Natural killer cell (primary cell): Measurements from ENCODE around the gene FHIT. TPM values are rescaled to one million over a fixed set of nuclear protein-coding genes. Genes with fewer than 3 reads are reported as not detected.
"Not testable (repeated sequence)": the region's sequence is repeated elsewhere in the genome, so short reads cannot be mapped to it uniquely, and the experiment has no call there.

Source experiments
- ATAC-seq, 3 donors: fragments of 150-1000 bp in 2 of 3; fragments of 200-7000 bp in 1 of 3; cut with Tn5 transposase; 1 replicate in 1 of 3; 2 replicates in 2 of 3; pipeline ENCODE4 v1.10.0; 2021; ENCODE audit warnings: mild to moderate bottlenecking in 2 of 3, moderate library complexity in 2 of 3
- DNase-seq, 2 donors: peaks; one replicate each; pipeline versions ENCODE4 v3.0.0 to v3.0.0-alpha.2; 2013 to 2021; ENCODE audit warnings: mixed read lengths in 1 of 2
- H3K27ac ChIP-seq: one replicate; pipeline ENCODE4 v1.5.1; 2013; ENCODE audit warnings: mild to moderate bottlenecking, low read length
- H3K27me3 ChIP-seq: one replicate; pipeline ENCODE4 v1.6.1; 2013; ENCODE audit warnings: low read length; ENCODE audit not compliant: control insufficient read depth, insufficient read depth
- H3K36me3 ChIP-seq: one replicate; pipeline ENCODE4 v1.6.1; 2013; ENCODE audit warnings: low read length; ENCODE audit not compliant: control insufficient read depth, insufficient read depth
- H3K4me1 ChIP-seq: one replicate; pipeline ENCODE4 v1.6.1; 2013; ENCODE audit warnings: low read length; ENCODE audit not compliant: control insufficient read depth, insufficient read depth
- H3K4me3 ChIP-seq: one replicate; pipeline ENCODE4 v1.5.1; 2013; ENCODE audit warnings: low read length
- H3K9me3 ChIP-seq: one replicate; pipeline ENCODE4 v1.6.1; 2013; ENCODE audit warnings: low read length; ENCODE audit not compliant: control insufficient read depth, insufficient read depth
- H3K27ac Mint-ChIP-seq, 2 donors: one replicate each; pipeline ENCODE4 v1.8.0; 2022; ENCODE audit warnings: mild to moderate bottlenecking in 2 of 2, mixed read lengths in 2 of 2, moderate library complexity in 1 of 2
- H3K27me3 Mint-ChIP-seq, 2 donors: one replicate each; pipeline ENCODE4 v1.8.0; 2022; ENCODE audit warnings: low read depth in 2 of 2, mixed read lengths in 2 of 2
- H3K36me3 Mint-ChIP-seq: one replicate; pipeline ENCODE4 v1.8.0; 2022; ENCODE audit warnings: mixed read lengths
- H3K4me1 Mint-ChIP-seq, 2 donors: one replicate each; pipeline ENCODE4 v1.8.0; 2022; ENCODE audit warnings: mixed read lengths in 2 of 2
- H3K4me3 Mint-ChIP-seq: one replicate; pipeline ENCODE4 v1.8.0; 2022; ENCODE audit warnings: mild to moderate bottlenecking, moderate library complexity, mixed read lengths
- H3K9me3 Mint-ChIP-seq, 2 donors: one replicate each; pipeline ENCODE4 v1.8.0; 2022; ENCODE audit warnings: mixed read lengths in 2 of 2
- CTCF ChIP-seq: fragments of 200-600 bp; IDR thresholded peaks from one replicate; pipeline ENCODE4 v1.8.0; 2022; ENCODE audit warnings: antibody characterized with exemption
- WGBS: methylation state at CpG from one replicate; pipeline ENCODE4 v1.1.7; 2013; ENCODE audit warnings: missing lambda C conversion rate; ENCODE audit not compliant: insufficient coverage; 5-methylcytosine and 5-hydroxymethylcytosine counted together
- intact Hi-C: fragments of 100-400 bp; cut with micrococcal nuclease; formaldehyde crosslinking; loops from one replicate; pipeline ENCODE4 v1.14.2; 2022
- total RNA-seq, 4 donors: library from RNA; stranded (reverse); fragments of 120-200 nt in 1 of 4; gene quantifications; one replicate each; pipeline versions ENCODE4 v1.2.3 to v1.2.4, GENCODE V29; 2013 to 2022

Gene FHIT
- total RNA-seq, 3 donors from 2014 or later (not counting 1 experiment from before 2014, with no cell fraction given), result 2.7 to 6.1 (median 3.3) TPM

- H3K27ac ChIP-seq, result no peak overlapping the region
- WGBS, result 40% methylated on average over 1 of the region's 1 CpG
- no peaks in the 10 kb centered on the region for H3K27me3 Mint-ChIP-seq
Measured at GRCh38 chr3:60898321-60898720, 352.9 kb downstream of the FHIT start.

GRCh38 chr3:60893946-60894345 lies 357.3 kb downstream of the FHIT start:
- Histone ChIP-seq H3K27me3 (no peaks in the 10 kb centered on the region), H3K36me3 (no peaks in the 10 kb centered on the region), H3K27ac (no peak overlapping the region), H3K9me3 (no peaks in the 10 kb centered on the region), H3K4me3 (no peak overlapping the region), H3K4me1 (no peaks in the 10 kb centered on the region)
- TF ChIP-seq CTCF, result no peak
- DNase-seq (no peak), ATAC-seq (no peak)
- Mint-ChIP-seq H3K4me1 (no peaks in the 10 kb centered on the region), H3K9me3 (peaks cover 1 to 6% of the 10 kb centered on the region in 2 donors), H3K36me3 (no peaks in the 10 kb centered on the region), H3K27me3 (no peaks in the 10 kb centered on the region), H3K4me3 (no peak overlapping the region), H3K27ac (no peak overlapping the region)
- WGBS, result 14% methylated on average over 2 of the region's 2 CpGs
- intact Hi-C loops, result no loop called here

More at GRCh38 chr3:60898321-60898720, 352.9 kb downstream of the FHIT start:
- no peaks in the 10 kb centered on the region for H3K4me1 Mint-ChIP-seq
- intact Hi-C loops, result no loop called here
- H3K4me3 ChIP-seq, result no peak overlapping the region
- peak in 1 of 3 donors; percentile 48 for ATAC-seq
- H3K36me3 Mint-ChIP-seq, result no peaks in the 10 kb centered on the region
- H3K27me3 ChIP-seq, result no peaks in the 10 kb centered on the region
- DNase-seq, result no peak
- H3K9me3 ChIP-seq, result no peaks in the 10 kb centered on the region
- H3K27ac Mint-ChIP-seq, result no peak overlapping the region
- H3K4me3 Mint-ChIP-seq, result no peak overlapping the region
- no peaks in the 10 kb centered on the region for H3K36me3 ChIP-seq
- TF ChIP-seq CTCF, result no peak
- no peaks in the 10 kb centered on the region for H3K4me1 ChIP-seq
- H3K9me3 Mint-ChIP-seq, result peaks cover 0 to 2% of the 10 kb centered on the region in 2 donors

GRCh38 chr3:60890226-60890625 lies 361.0 kb downstream of the FHIT start:
- no peak for TF ChIP-seq CTCF
- intact Hi-C loops, result no loop called here
- Histone ChIP-seq H3K27me3 (no peaks in the 10 kb centered on the region), H3K4me3 (no peak overlapping the region), H3K27ac (no peak overlapping the region), H3K4me1 (no peaks in the 10 kb centered on the region), H3K9me3 (no peaks in the 10 kb centered on the region), H3K36me3 (no peaks in the 10 kb centered on the region)
- DNase-seq (no peak), ATAC-seq (no peak)
- Mint-ChIP-seq H3K27me3 (no peaks in the 10 kb centered on the region), H3K27ac (no peak overlapping the region), H3K4me1 (no peaks in the 10 kb centered on the region), H3K36me3 (no peaks in the 10 kb centered on the region), H3K4me3 (no peak overlapping the region), H3K9me3 (peaks cover 3 to 6% of the 10 kb centered on the region in 2 donors)
- 89% methylated on average over 5 of the region's 5 CpGs for WGBS

GRCh38 chr3:60888952-60889351 lies 362.3 kb downstream of the FHIT start:
- intact Hi-C loops, H3K4me3 Mint-ChIP-seq, H3K4me1 Mint-ChIP-seq, H3K27ac ChIP-seq, H3K9me3 ChIP-seq, H3K4me3 ChIP-seq, H3K4me1 ChIP-seq, H3K36me3 ChIP-seq, H3K27me3 Mint-ChIP-seq, DNase-seq, H3K36me3 Mint-ChIP-seq, H3K9me3 Mint-ChIP-seq, H3K27ac Mint-ChIP-seq, ATAC-seq, H3K27me3 ChIP-seq: not testable (repeated sequence)
- WGBS, result 95% methylated on average over 10 of the region's 10 CpGs
